ENCODE measurements around the gene B3GNT3. TPM values are rescaled to one million over a fixed set of nuclear protein-coding genes. Genes with fewer than 3 reads are reported as not detected.
A peak's percentile ranks its signal among the peaks of the same experiment; 100 is the strongest.
"Not testable (repeated sequence)": the region's sequence is repeated elsewhere in the genome, so short reads cannot be mapped to it uniquely, and the experiment has no call there.

Gene B3GNT3
- total RNA-seq, 4 donors from 2014 or later, result 0.19 to 0.32 TPM; not detected in 2

DNA sequence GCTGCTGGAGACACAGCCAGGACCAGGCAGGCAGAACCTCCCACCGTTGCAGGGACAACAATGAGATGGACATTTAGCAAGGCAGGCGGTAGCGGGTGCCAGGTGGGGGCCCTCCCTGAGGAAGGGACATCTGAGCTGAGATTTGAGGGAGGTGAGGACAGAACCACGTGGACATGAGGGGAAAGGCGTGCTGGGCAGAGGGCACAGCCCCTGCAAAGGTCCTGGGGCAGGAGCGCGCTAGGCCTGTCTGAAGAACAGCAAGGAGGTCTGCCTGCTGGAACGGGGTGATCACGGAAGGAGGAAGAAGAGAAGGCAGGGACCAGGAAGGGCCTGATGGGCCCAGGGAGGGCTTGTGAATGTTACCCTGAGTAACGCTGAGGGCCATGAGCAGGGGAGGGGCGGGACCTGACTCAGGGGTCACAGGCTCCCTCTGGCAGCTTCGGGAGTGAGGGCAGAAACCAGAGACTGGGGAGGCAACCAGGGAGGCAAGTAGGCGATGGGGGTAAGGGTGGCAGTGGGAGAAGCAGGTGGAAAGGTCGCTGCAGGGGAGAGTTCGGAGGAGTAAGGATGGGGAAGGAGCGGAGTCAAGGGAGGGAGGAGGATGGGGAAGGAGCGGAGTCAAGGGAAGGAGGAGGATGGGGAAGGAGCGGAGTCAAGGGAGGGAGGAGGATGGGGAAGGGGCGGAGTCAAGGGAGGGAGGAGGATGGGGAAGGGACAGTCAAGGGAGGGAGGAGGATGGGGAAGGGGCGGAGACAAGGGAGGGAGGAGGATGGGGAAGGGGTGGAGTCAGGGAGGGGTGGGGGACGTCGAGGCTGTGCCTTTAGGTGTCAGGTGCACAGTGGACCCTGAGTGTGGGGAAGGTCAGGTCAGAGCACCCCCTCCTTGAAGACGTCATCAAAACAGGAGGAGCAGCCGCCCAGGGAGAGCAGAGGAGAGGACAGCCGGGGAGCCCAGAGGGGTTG lies 15.7 kb upstream of the B3GNT3 start:
- ATAC-seq (ENCODE audit: low FRiP score) (peak; percentile 39), DNase-seq (ENCODE audit: low spot score) (no peak)
- TF ChIP-seq, protein P1, sequence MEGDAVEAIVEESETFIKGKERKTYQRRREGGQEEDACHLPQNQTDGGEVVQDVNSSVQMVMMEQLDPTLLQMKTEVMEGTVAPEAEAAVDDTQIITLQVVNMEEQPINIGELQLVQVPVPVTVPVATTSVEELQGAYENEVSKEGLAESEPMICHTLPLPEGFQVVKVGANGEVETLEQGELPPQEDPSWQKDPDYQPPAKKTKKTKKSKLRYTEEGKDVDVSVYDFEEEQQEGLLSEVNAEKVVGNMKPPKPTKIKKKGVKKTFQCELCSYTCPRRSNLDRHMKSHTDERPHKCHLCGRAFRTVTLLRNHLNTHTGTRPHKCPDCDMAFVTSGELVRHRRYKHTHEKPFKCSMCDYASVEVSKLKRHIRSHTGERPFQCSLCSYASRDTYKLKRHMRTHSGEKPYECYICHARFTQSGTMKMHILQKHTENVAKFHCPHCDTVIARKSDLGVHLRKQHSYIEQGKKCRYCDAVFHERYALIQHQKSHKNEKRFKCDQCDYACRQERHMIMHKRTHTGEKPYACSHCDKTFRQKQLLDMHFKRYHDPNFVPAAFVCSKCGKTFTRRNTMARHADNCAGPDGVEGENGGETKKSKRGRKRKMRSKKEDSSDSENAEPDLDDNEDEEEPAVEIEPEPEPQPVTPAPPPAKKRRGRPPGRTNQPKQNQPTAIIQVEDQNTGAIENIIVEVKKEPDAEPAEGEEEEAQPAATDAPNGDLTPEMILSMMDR (IDR thresholded peaks at IDR 0.05), result no peak

DNA sequence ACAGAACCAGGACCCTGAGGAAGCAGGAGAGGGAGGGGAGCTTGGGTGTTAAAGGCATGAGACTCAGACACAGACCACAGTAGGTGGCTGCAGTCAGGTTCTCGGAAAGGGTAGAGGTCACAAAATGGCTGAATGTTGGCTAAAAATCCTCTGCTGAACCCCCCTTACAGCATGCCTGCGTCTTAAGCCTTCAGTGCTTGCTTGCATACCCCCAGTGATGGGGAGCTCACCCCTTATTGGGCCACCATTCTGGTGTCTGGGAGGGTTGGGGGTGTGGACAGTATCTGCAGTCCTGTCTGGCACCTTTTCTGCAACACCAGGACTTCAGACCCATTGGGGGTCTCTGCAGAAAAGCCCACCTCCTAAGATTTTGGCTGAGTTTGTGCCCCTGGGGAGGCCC lies 14.2 kb upstream of the B3GNT3 start:
- ATAC-seq (ENCODE audit: low FRiP score) (no peak), DNase-seq (ENCODE audit: low spot score) (no peak)
- TF ChIP-seq, protein P1 (IDR thresholded peaks at IDR 0.05), result no peak

DNA sequence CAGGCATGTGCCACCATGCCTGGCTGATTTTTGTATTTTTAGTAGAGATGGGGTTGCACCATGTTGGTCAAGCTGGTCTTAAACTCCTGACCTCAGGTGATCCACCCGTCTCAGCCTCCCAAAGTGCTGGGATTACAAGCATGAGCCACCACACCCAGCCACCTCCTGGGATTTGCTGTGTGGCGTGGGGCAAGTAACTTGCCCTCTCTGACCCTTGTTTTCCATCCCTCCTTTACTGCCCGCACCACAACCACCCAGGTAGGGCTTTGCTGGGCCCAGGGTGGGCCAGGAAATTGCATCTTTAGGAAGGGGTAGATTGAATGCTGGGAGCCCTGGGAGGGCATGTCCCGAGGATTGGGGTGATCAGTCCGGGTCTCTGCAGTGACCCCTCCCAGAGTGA lies 11.2 kb upstream of the B3GNT3 start:
- ATAC-seq (ENCODE audit: low FRiP score); DNase-seq (ENCODE audit: low spot score): not testable (repeated sequence)

DNA sequence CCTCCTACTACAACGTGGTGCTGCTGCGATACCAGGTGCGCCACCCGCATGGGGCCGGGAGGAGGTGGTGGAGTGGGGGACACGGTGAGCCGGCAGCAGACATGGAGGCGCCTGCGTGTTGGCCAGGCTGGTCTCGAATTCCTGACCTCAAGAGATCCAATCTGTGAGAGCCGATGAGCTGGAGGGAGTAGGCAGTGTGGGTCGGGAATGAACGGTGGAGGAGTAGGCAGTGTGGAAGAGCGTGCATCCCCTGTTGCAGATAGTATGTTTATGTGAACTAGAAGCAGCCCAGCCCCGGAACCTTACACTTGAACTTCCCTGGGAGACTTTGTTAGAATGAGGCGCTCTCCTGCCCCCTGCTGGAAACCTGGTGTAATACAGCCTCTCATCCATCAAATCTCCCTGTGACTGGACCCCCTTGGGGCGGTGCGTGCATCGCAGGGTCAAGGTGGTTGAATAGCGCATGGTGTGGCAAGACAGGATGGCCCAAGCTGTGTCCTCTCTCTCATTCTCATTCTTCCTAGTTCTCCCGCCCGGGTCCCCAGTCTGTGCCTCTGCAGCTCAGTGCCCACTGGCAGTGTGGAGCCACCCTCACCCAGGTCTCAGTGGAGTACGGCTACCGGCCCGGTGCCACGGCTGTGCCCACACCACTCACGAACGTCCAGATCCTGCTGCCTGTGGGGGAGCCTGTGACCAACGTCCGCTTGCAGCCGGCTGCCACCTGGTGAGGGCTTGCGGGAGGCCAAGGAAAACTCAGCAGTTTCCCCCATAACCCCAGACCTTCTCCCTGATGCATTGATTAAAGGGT lies 10.5 kb upstream of the B3GNT3 start:
- peak; percentile 49 for DNase-seq (ENCODE audit: low spot score)
- ATAC-seq (ENCODE audit: low FRiP score), result peak; percentile 32
- TF ChIP-seq, protein P1 (IDR thresholded peaks at IDR 0.05), result peak in 2 of 3 donors; percentile 41 to 43

DNA sequence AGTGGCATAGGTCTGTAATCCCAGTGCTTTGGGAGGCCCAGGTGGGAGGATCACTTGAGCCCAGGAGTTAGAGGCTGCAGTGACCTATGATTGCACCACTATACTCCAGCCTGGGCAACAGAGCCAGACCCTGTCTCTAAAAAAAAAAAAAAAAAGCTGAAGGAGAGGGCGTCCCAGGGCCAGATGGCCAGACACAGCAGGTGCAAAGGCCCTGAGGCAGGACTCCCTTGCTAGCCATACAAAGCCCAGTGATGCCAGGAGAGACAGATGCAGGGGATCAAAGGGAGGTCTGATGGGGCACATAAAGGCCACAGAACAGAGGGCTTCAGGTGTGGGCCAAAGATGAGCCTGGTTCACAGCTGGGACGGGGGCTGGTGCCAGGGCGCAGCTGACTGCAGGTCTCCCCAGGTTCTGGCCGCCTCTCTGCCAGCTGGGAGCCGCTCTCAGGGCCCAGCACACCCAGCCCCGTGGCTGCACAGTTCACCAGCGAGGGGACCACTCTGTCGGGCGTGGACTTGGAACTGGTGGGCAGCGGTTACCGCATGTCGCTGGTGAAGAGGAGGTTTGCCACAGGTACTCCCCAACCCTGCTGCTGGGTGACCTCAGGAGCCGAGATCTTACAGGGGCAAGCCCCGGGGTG lies 7.5 kb upstream of the B3GNT3 start:
- TF ChIP-seq, protein P1 (IDR thresholded peaks at IDR 0.05), result no peak
- DNase-seq (ENCODE audit: low spot score) (no peak), ATAC-seq (ENCODE audit: low FRiP score) (peak; percentile 24)

DNA sequence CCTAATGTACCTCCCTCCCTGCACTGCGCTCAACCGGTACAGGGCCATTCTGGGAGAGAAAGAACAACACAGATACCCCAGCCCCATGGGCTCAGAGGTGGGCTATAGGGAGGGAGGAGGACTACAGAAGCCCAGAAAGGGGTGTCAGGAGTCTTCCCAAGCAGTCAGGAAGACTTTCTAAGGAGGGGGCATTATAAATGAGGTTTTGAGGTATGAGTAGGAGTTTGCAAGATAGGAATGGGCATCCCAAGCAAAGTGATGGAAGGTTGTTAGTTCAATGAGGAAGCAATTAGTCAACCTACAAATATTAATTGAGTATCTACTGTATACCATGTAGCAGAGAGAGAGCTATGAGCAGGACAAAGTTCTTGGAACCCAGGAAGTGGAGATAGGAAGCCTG lies 6.3 kb upstream of the B3GNT3 start:
- TF ChIP-seq, protein P1 (IDR thresholded peaks at IDR 0.05), result no peak
- ATAC-seq (ENCODE audit: low FRiP score) (no peak), DNase-seq (ENCODE audit: low spot score) (no peak)
